ENCODE data around the gene MADCAM1. TPM values are rescaled to one million over a fixed set of nuclear protein-coding genes. Genes with fewer than 3 reads are reported as not detected.

The MADCAM1 gene
- total RNA-seq, 2 donors from 2014 or later = 4.5 to 7.3 TPM

DNA sequence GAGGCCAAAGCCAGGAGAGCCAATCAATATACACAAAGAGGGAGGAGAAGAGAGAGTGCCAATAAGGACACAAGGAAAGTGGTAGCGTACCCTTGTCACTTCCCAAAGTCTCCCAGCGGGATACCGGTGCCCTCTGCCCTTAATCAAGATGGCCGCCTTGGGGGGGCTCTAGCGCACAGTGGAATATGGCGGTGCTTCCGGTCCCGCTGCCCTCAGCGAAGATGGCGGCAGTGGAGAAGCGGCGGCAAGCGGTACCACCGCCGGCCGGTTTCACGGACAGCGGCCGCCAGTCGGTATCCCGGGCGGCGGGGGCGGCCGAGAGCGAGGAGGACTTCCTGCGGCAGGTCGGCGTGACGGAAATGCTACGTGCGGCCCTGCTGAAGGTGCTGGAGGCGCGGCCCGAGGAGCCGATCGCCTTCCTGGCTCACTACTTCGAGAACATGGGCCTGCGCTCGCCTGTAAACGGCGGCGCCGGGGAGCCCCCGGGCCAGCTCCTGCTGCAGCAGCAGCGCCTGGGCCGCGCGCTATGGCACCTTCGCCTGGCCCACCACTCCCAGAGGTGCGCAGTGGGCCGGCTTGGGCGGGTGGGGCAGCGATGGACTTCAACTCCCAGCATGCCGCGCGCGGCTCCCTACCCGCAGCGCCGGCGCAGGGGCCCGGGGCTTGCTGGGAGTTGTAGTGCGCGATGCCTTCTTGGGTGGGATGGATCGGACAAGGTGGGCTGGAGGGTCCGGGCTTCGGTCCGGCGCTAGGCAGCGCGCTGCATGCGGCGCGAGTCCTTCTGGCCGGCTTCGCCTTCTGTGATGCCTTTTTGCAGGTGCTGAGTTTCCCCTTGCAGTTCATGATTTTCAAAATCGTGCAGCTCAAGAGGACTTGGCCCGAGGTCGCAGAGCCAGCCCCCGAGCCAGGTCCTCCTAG is 11.3 kb downstream of the MADCAM1 start, which contains the start of gene TPGS1:
Gene TPGS1, plus strand, starts transcription at position 212 of the 918 bp plus-strand sequence. Its CDS starts 10 bp downstream, at position 222.
- Histone ChIP-seq H3K9me3 (no peaks in the 10 kb centered on the region), H3K27ac (peak within 1 kb of the TSS; percentile 93), H3K4me3 (peak within 1 kb of the TSS; percentile 100), H3K4me1 (peaks cover 17% of the 10 kb centered on the region), H3K9ac (ENCODE audit: low read depth in 2 of 2, low read length in 2 of 2) (peak within 1 kb of the TSS; percentile 74), H3K27me3 (no peaks in the 10 kb centered on the region), H3K36me3 (no peaks in the 10 kb centered on the region)
- TF ChIP-seq, protein P1, sequence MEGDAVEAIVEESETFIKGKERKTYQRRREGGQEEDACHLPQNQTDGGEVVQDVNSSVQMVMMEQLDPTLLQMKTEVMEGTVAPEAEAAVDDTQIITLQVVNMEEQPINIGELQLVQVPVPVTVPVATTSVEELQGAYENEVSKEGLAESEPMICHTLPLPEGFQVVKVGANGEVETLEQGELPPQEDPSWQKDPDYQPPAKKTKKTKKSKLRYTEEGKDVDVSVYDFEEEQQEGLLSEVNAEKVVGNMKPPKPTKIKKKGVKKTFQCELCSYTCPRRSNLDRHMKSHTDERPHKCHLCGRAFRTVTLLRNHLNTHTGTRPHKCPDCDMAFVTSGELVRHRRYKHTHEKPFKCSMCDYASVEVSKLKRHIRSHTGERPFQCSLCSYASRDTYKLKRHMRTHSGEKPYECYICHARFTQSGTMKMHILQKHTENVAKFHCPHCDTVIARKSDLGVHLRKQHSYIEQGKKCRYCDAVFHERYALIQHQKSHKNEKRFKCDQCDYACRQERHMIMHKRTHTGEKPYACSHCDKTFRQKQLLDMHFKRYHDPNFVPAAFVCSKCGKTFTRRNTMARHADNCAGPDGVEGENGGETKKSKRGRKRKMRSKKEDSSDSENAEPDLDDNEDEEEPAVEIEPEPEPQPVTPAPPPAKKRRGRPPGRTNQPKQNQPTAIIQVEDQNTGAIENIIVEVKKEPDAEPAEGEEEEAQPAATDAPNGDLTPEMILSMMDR (IDR thresholded peaks at IDR 0.05) = no peak
- peak; percentile 83 for DNase-seq
- intact Hi-C loops (cut with DNase I) = no loop called here

DNA sequence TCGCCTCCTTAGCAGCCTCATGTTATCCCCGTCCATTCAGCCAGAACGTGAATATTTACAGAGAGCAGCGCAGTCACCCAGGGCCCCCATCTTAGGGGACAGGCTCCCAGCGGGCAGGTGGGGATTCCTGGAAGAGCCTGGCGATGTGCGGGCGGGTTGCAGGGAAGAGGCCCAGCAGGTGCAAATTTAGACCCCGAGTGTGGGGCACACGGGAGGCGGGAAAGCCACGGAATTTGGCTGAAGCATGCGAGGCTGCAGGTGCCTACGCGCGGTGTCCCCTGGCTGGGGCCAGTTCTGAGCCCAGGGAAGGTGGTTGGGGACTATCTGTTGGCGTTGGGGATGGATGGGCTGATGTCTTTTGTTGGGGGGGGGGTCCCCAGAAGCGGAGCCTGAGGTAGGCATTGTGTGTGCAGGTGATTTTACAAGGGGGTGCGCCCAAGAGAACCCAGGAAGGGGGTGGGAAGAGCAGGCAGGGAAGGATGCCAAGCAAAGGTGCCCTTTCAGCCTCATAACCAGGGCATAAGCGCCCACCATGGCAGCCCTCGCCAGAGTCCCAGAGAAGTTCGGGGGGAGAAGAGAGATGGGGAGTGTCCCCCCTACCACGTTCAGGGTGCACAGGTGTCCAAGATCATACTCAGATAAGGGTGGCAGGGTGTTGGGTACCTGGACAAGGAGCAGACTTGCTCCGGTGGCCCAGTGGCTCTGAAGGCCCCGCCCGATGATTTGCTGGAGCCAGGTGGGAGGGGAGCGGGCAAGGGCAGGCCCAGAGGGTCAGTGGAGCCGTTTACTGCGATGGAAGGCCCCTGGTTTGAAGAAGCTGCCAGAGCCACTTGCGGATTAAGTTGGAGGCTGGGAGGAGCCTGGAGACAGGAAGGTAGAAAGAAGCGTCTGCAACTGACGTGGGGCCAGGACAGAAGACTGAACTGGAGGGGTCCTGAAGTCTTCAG is 12.2 kb downstream of the MADCAM1 start:
- H3K4me3 ChIP-seq = peak overlapping the region; percentile 100
- H3K4me1 ChIP-seq = peaks cover 17% of the 10 kb centered on the region
- intact Hi-C loops (cut with DNase I) = no loop called here
- H3K9ac ChIP-seq (ENCODE audit: low read depth in 2 of 2, low read length in 2 of 2) = peak overlapping the region; percentile 74
- TF ChIP-seq, protein P1 (IDR thresholded peaks at IDR 0.05) = no peak
- H3K36me3 ChIP-seq = no peaks in the 10 kb centered on the region
- H3K9me3 ChIP-seq = no peaks in the 10 kb centered on the region
- no peaks in the 10 kb centered on the region for H3K27me3 ChIP-seq
- H3K27ac ChIP-seq = no peak overlapping the region
- DNase-seq = no peak

- Histone ChIP-seq H3K27ac (peak overlapping the region; percentile 84), H3K9me3 (no peaks in the 10 kb centered on the region), H3K27me3 (no peaks in the 10 kb centered on the region), H3K4me1 (peaks cover 17% of the 10 kb centered on the region), H3K4me3 (no peak overlapping the region), H3K9ac (ENCODE audit: low read depth in 2 of 2, low read length in 2 of 2) (peak overlapping the region; percentile 61 to 70), H3K36me3 (no peaks in the 10 kb centered on the region)
- peak; percentile 88 for DNase-seq
- intact Hi-C loops (cut with DNase I) = no loop called here
- TF ChIP-seq, protein P1 (IDR thresholded peaks at IDR 0.05) = peak; percentile 99
Observed at GRCh38 chr19:510606-511100, 14.4 kb downstream of the MADCAM1 start.

DNA sequence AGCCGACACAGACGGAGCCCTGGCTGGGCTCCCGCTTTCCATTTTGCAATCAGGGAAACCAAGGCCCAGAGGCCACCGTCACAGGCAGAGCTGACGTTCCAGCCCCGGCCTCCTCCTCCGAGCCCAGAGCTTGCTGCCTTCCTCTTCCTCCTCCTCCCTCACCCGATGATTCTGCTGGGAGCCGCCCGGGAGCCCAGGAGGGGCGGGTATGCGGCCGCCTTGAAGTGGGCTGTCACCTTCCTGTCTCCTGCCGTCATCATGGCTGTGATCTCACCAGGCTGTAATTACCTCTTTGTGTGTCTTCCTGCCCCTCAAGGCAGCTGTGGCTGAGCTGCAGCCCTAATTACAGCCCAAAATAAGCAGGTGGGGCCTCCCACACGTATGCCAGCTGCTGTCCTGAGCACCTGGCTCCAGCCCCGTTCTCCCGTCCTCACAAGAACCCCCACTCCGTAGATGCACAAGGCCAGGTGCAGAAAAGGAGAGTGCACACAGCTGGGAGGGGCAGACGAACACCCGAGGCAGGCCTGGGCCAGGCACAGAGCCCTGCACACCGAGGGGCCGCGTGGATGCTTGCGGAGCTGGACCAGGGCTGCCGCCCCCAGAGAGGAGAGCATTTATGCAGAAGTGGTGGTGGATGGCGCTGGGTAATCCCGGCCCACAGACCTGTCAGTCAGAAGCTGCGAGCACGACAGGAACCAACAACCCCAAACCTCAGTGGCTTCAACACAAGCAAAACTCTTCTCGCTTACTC is 15.0 kb downstream of the MADCAM1 start:
- Histone ChIP-seq H3K36me3 (no peaks in the 10 kb centered on the region), H3K27me3 (no peaks in the 10 kb centered on the region), H3K4me1 (peaks cover 17% of the 10 kb centered on the region), H3K4me3 (no peak overlapping the region), H3K9me3 (no peaks in the 10 kb centered on the region), H3K27ac (peak overlapping the region; percentile 84), H3K9ac (ENCODE audit: low read depth in 2 of 2, low read length in 2 of 2) (peak overlapping the region; percentile 61 to 70)
- intact Hi-C loops (cut with DNase I) = no loop called here
- TF ChIP-seq, protein P1 (IDR thresholded peaks at IDR 0.05) = no peak
- DNase-seq = peak; percentile 88

All from colonic mucosa (tissue), 4 donors.